SH-SY5Y (cell line): ENCODE data around the gene ADAMTS17.

Source experiments
- GATA2 ChIP-seq: IDR thresholded peaks from 2 replicates; pipeline ENCODE4 v1.6.1; 2011; ENCODE audit warnings: mild to moderate bottlenecking, low read depth, low read length
- GATA3 ChIP-seq: IDR thresholded peaks from 2 replicates; pipeline ENCODE4 v1.6.1; 2011; ENCODE audit warnings: low read depth, mild to moderate bottlenecking, low read length, moderate library complexity

ADAMTS17 gene

DNA sequence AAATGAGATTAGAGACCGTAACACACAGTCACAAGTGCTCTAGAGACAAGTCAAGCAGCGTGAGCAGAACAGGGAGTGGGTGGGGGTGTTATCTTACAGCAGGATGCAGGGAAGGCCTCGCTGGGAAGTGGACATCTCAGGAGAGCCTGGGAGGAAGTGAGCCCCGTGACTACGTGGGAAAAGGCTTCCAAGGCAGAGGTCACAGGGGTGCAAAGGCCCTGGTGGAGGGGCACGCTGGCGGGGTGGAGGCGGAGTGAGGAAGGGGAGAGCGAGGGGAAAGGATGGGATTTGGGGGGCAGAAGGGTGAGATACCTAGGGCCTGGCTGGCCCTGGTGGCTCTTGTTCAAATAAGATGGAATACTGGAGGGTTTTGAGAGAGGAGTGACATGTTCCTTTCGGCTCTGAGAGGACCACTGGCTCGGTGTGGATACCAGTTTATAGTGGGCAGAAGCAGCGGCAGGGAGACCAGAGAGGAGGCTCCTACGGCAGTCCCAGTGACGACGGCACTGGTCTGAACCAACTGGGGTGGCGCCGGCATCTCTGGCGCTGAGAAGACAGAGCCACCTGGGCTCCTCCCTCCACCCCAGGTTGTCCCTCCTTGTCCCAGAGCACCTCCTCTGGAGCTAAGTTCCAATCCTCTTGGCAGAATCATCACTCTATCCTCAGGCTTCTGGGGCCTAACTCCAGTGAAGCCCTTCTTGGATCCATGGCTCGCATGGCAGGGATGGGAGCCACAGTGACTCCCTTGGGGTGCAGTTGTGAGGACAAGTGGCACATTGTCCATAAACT, 342.3 kb downstream of the ADAMTS17 start:
- TF ChIP-seq GATA2 (no peak), GATA3 (no peak)

DNA sequence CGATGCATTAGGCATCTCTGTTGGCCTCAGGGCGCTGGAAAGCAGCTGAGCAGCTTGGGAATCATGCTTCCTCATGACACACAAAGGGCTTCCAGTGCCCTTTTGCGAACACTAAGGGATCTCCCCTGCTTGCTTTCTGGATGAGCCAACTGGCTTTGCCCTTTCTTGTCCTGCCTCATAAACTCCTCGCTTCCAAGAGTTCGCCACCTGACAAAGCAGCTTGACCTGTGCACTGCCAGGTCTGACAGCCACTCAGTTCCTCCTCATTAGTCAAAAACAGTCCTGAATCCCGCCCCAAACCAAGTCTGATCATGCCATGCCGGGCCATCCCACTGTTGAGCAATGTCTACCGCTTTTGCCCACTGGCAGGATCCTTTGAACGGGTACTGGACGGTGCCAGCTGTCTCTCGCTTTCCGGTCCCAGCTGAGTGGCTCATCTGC, 343.1 kb downstream of the ADAMTS17 start:
- TF ChIP-seq GATA2 (no peak), GATA3 (no peak)

GRCh38 chr15:99997112-99997651, 344.6 kb downstream of the ADAMTS17 start:
- TF ChIP-seq GATA3 (peak; percentile 87), GATA2 (peak; percentile 95)

- TF ChIP-seq GATA2 = no peak
- TF ChIP-seq GATA3 = no peak
Observed at GRCh38 chr15:99996660-99997059, 345.1 kb downstream of the ADAMTS17 start.

- TF ChIP-seq GATA2 = no peak
- no peak for TF ChIP-seq GATA3
Observed at GRCh38 chr15:99995543-99995942, 346.2 kb downstream of the ADAMTS17 start.

GRCh38 chr15:99994849-99995248, 346.9 kb downstream of the ADAMTS17 start:
- TF ChIP-seq GATA3 (no peak), GATA2 (no peak)

GRCh38 chr15:99993681-99994131, 348.1 kb downstream of the ADAMTS17 start:
- TF ChIP-seq GATA3 (no peak), GATA2 (no peak)

GRCh38 chr15:99993262-99993661, 348.5 kb downstream of the ADAMTS17 start:
- TF ChIP-seq GATA3 (no peak), GATA2 (no peak)

DNA sequence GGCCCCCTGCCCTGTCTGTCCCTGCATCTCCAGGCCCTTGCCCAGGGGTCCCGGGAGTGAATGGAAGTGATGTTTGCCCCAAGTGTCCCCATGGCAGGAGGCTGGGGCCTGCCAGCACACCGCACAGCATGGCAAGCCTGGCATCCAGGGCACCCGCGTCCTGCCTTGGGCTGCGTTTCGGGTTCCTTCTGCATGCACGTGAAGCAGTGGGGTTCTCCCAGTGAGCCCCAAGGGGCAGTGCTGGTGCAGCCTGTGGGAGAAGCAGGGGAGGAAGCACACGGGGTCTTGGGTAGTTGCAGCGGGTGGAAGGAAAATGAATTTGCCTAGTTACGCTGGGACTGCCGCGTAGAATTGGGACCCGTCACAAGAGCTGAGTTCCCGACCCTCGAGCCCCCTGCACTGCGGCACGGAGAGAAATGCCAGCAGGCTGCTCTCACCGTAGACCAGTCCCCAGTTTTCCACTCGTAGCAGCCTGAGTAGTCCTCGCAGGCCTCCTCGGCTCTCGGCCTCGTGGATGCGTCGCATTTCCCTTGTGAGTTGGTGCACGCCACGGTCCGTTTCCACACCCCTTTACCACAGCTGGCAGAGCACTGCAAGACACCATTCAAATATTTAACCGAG, 349.1 kb downstream of the ADAMTS17 start:
- TF ChIP-seq GATA2 (no peak), GATA3 (no peak)

DNA sequence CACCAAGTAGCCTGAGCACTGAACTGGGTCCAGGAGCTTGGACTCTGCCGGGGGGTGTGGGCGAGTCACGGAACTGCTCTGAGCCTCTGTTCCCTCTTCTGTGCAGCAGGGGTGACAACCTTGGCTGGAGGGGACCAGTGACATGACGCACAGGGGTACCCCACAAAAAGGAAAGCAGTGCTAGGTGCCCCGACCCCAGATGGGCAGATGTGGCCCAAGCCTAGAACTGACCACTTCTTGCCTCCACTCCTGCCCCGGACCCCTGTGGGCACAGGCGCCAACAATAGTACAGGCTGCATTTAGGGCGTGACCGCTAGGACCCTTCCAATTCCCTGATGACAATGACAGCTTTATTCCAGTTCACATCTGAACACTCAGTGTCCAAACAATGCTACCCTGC, 352.7 kb downstream of the ADAMTS17 start:
- TF ChIP-seq GATA3 (no peak), GATA2 (no peak)

GRCh38 chr15:99987701-99988100, 354.1 kb downstream of the ADAMTS17 start:
- TF ChIP-seq GATA3 (no peak), GATA2 (no peak)

GRCh38 chr15:99987119-99987506, 354.7 kb downstream of the ADAMTS17 start:
- TF ChIP-seq GATA3 (no peak), GATA2 (no peak)

DNA sequence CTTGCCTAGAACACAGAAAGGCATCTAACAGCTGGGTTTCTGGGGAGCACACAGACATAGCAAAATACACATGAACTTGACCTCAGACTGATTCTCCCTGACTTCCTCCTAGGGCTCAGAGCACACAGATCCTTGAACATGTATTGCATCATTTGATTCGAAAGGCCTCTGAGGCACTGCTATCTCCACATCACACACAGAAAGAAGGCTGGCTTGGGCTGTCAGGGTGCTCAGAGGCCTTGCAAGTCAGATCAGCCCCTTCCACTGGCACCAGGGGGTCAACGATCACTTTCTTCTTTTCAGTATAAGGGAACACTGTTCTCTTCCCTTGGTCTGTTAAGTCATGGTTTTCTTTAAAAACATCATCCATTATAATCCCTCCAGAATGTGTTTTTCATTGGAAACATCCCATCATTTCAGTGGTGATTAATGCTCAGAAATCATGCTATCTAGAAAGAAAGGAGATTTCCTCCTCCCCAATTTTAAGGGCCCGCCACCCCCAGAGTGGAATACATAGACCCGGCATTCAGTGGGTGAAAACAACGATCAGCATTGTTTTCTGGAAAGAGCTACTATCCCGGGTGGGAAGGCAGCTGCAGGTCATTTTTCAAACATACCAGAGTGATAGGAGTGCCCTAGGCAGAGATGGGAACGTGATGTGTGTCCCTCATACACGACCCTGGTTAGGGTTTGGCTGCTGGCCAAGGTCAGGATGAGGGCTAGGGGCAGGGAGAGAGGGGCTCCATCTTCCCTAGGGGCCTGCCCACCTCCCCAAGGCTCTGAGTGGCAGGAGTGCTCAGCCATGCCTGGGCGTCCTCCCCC, 355.3 kb downstream of the ADAMTS17 start:
- TF ChIP-seq GATA2 (peak; percentile 59), GATA3 (no peak)

DNA sequence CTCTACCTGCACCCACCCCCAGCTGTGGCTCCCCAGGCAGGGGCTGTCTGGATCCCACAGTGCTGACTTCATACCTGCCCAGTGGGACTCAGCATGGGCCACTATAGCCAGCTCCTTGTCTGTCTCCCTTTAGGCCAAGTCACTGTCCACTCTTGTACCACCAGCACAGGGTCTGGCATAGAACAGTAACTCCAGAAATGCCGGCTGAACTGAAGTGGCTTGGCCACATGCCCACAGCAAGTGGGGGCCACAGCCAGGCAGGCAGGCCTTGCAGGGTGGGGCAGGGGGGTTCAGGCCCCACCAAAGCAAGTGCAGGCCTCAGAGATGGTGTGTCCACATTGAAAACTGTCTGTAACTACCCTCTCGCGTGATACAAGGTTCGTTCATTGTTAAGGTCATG, 355.9 kb downstream of the ADAMTS17 start:
- no peak for TF ChIP-seq GATA2
- no peak for TF ChIP-seq GATA3
